AG09309 (cell line): Measurements from ENCODE around the gene PPP1R12C.

Experiments used
- DNase-seq: peaks from one replicate; pipeline ENCODE4 v3.0.0-alpha.2; 2010; ENCODE audit warnings: low read depth
- H3K4me3 ChIP-seq: 2 replicates; pipeline ENCODE4 v1.5.1; 2011; ENCODE audit warnings: mild to moderate bottlenecking, low read depth, low read length, moderate library complexity; ENCODE audit not compliant: control insufficient read depth
- TF ChIP-seq, protein P1 (sequence below): IDR thresholded peaks from 2 replicates; pipeline ENCODE4 v1.5.1; 2011; ENCODE audit warnings: mild to moderate bottlenecking, low read depth, low read length, inconsistent platforms; ENCODE audit not compliant: insufficient read depth, control insufficient read depth; ENCODE audit errors: missing control alignments

The PPP1R12C gene

DNA sequence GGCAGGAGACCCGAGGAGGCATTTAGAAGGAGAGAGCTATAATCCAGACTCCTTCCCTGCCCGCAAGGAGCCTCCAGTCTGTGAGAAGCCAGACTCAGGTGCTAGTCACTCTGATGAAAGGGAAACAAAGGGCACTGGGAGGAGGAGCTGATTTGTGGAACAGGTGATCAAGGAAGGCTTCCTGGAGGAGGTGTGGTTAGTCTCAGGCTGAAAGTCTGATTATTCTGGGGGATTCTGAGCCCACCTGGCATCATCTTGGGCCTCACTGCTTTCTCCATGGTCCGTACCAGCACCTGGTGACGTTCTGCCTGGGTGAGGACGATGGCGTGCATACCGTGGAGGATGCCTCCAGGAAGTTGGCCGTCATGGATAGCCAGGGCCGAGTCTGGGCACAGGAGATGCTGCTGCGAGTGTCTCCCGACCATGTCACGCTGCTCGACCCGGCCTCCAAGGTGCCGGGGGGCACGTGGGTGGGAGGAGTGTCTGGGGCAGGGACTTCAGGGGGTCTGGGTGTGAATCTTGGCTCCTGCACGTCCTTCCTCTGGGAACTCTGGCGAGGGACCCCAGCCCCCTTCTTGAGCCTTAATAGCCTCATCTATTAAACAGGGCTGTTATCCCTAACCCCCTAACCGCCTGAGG is 37.9 kb downstream of the PPP1R12C start:
- no peak for DNase-seq
- TF ChIP-seq, protein P1, sequence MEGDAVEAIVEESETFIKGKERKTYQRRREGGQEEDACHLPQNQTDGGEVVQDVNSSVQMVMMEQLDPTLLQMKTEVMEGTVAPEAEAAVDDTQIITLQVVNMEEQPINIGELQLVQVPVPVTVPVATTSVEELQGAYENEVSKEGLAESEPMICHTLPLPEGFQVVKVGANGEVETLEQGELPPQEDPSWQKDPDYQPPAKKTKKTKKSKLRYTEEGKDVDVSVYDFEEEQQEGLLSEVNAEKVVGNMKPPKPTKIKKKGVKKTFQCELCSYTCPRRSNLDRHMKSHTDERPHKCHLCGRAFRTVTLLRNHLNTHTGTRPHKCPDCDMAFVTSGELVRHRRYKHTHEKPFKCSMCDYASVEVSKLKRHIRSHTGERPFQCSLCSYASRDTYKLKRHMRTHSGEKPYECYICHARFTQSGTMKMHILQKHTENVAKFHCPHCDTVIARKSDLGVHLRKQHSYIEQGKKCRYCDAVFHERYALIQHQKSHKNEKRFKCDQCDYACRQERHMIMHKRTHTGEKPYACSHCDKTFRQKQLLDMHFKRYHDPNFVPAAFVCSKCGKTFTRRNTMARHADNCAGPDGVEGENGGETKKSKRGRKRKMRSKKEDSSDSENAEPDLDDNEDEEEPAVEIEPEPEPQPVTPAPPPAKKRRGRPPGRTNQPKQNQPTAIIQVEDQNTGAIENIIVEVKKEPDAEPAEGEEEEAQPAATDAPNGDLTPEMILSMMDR, result no peak
- no peak overlapping the region for H3K4me3 ChIP-seq

DNA sequence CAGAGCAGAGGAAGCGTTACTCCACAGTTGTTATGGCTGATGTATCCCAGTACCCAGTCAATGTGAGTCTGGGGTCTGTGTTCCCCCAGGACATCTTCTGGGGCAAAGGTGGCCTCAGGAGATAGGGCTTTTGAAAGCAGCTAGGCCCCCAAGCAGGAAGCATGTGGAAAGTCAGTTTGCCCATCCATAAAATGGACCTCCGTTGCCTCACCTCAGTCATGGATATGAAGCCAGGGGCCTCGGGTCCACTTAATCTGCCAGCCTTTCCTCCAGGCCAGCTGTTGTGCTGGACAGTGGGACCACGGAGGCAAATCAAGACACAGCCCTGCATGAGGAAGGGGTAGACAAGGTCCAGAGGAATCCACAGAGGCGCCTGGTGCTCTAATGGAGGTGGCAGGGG is 38.4 kb downstream of the PPP1R12C start:
- TF ChIP-seq, protein P1, result no peak
- DNase-seq, result no peak
- no peak overlapping the region for H3K4me3 ChIP-seq

DNA sequence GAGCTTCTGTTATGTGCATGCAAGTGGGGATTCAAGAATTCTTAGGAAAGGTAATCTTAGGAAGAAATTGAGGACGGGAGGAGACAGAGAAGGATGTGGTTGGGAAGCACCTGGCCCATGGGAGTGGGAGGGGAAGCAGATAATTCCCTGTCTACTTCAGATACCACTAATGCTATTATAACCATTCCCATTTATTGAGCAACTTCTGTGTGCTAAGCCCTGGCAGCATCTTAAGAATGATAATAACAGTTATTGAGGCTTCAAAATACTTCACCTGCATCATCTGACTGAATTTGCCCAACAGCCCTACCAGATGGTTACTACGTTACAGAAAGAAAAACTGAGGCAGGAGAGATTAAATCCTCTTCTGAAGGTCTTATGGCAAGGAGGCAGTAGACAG is 40.3 kb downstream of the PPP1R12C start:
- H3K4me3 ChIP-seq, result no peak overlapping the region
- no peak for DNase-seq
- TF ChIP-seq, protein P1, result no peak

DNA sequence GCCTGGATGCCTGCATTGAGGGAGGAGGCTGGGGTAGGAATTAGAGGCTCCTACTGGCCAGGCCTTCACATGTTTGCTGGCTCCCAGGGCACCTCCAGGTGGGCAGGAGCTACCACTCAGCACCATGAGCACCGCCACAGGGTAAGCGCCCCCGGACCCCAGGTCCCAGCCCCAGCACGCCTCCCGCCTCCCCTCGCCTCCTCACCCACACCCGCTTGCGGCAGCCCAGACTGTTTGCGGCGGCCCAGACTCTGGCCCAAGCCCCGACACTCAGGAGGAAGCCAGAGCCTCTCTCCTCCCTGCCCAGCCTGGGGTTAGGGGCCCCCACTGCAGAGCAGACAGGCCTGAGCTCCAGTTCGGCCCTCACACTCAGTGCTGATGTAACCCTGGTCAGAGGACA is 41.1 kb downstream of the PPP1R12C start:
- TF ChIP-seq, protein P1, result no peak
- DNase-seq, result no peak
- H3K4me3 ChIP-seq, result no peak overlapping the region

DNA sequence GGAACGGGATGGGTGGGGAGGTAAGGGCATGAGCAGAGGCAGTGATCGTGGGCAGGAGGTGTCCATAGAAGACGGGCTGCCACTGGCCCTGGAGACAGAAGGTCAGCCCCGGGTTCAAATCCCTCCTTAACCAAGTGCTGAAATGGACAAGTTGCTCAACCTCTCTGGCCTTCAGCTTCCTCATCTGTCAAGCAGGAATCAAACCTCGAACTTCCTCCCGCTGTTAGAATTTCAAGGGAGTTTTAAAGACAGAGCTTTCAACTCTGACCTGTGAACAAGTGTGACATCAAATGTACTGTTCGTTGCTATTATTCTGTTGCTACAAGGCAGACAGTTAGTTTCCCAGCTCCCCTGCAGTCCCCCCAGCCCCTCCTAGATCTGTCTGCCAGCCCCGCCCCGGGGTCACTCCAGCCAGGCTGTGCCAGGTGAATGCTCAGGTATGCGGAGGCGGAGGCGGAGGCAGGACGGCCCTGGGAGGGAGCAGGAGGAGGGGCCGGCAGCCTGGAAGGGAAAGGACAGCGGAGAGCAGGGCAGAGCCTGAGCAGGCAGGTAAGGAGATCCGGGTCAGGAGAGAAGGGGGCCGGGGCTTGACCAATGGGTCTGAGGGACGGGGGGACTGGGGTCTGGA is 42.0 kb downstream of the PPP1R12C start, which contains the start of gene EPS8L1:
Gene EPS8L1 (plus strand): TSS at position 499 of the 628 bp plus-strand sequence. CDS start 576 bp downstream, outside the sequence.
- TF ChIP-seq, protein P1, result no peak
- DNase-seq, result no peak
- no peak within 1 kb of the TSS for H3K4me3 ChIP-seq

DNA sequence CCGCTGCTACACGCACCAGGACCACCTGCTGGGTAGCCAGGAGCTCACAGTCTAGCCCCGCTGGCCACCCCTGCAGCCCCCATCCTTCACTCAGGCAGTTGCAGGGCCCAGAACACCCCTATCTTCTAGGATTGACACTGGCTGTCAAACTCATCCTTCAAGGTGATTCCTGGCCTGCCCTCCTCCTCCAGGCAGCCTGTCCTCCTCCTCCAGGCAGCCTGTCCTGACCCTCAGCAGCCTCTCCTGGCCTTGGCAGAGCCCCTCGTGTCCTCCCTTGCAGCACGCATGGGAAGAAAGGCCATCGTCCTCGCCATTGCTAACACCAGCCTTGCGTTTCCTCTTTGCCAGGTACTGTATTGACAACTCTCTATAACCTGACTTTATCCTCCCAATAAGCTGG is 45.5 kb downstream of the PPP1R12C start:
- no peak for DNase-seq
- TF ChIP-seq, protein P1, result no peak
- H3K4me3 ChIP-seq, result no peak overlapping the region
